Caco-2 (cell line): ENCODE measurements around the gene B3GNT9. TPM values are rescaled to one million over a fixed set of nuclear protein-coding genes. Genes with fewer than 3 reads are reported as not detected.
A peak's percentile ranks its signal among the peaks of the same experiment; 100 is the strongest.

Source experiments
- BruUV-seq: library from RNA; stranded (reverse); fragments of 400-500 nt; replicated peaks from 2 replicates; lab custom pipeline; 2021; lab: Mats Ljungman, UMichigan
- CTCF ChIA-PET: fragments of 300-600 bp; sonication (Branson Sonifier 250); formaldehyde crosslinking; loops from one replicate; lab custom pipeline; 2022; ENCODE audit warnings: antibody characterized with exemption; lab: Charles Lee
- POLR2A ChIA-PET: fragments of 300-600 bp; sonication (Branson Sonifier 250); formaldehyde crosslinking; loops from one replicate; lab custom pipeline; 2022; ENCODE audit warnings: antibody characterized with exemption; lab: Charles Lee
- DNase-seq, 2 experiments: peaks; one replicate each; pipeline versions ENCODE4 v3.0.0 to v3.0.0-alpha.2; 2020 to 2022
- H3K27me3 ChIP-seq: replicated peaks from 2 replicates; pipeline ENCODE4 v1.6.0; 2011; ENCODE audit warnings: low read length; ENCODE audit not compliant: control insufficient read depth, insufficient read depth
- H3K36me3 ChIP-seq: 2 replicates; pipeline ENCODE4 v1.5.1; 2011; ENCODE audit warnings: low read length; ENCODE audit not compliant: control insufficient read depth, insufficient read depth
- H3K4me1 ChIP-seq: fragments of 250-450 bp; sonication (Bioruptor Pico); 2 replicates; pipeline ENCODE4 v1.5.1; 2020; ENCODE audit warnings: mild to moderate bottlenecking
- H3K4me3 ChIP-seq: 2 replicates; pipeline ENCODE4 v1.5.1; 2011; ENCODE audit warnings: low read depth, mild to moderate bottlenecking, control low read depth, low read length
- H3K9me3 ChIP-seq: fragments of 250-450 bp; sonication (Bioruptor Pico); 2 replicates; pipeline ENCODE4 v1.5.1; 2020; ENCODE audit warnings: mild to moderate bottlenecking, moderate library complexity
- H3K27ac Mint-ChIP-seq: one replicate; pipeline ENCODE4 v1.8.0; 2022; ENCODE audit warnings: mixed read lengths; ENCODE audit not compliant: unreplicated experiment
- H3K27me3 Mint-ChIP-seq: one replicate; pipeline ENCODE4 v1.8.0; 2022; ENCODE audit warnings: mixed read lengths; ENCODE audit not compliant: insufficient read depth, unreplicated experiment
- H3K36me3 Mint-ChIP-seq: one replicate; pipeline ENCODE4 v1.8.0; 2022; ENCODE audit warnings: mild to moderate bottlenecking, mixed read lengths; ENCODE audit not compliant: insufficient read depth, unreplicated experiment
- H3K4me1 Mint-ChIP-seq: one replicate; pipeline ENCODE4 v1.8.0; 2022; ENCODE audit warnings: low read depth, mixed read lengths; ENCODE audit not compliant: unreplicated experiment
- H3K4me3 Mint-ChIP-seq: one replicate; pipeline ENCODE4 v1.8.0; 2022; ENCODE audit warnings: mild to moderate bottlenecking, moderate library complexity, mixed read lengths; ENCODE audit not compliant: unreplicated experiment
- H3K9me3 Mint-ChIP-seq: one replicate; pipeline ENCODE4 v1.8.0; 2022; ENCODE audit warnings: mixed read lengths; ENCODE audit not compliant: unreplicated experiment
- intact Hi-C: fragments of 100-400 bp; cut with micrococcal nuclease; formaldehyde crosslinking; loops from one replicate; pipeline ENCODE4 v1.10.0; 2022; ENCODE audit not compliant: unreplicated experiment
- total RNA-seq: library from RNA; stranded (reverse); gene quantifications from 2 replicates; pipeline ENCODE4 v1.2.3, GENCODE V29; 2022
- TF ChIP-seq, protein P1 (sequence below), 2 experiments: fragments of 200-600 bp in 1 of 2; IDR thresholded peaks; 1 replicate in 1 of 2; 2 replicates in 1 of 2; pipeline versions ENCODE4 v1.5.1 to v1.8.0; 2011 to 2022; ENCODE audit warnings: antibody characterized with exemption in 1 of 2, control low read depth in 1 of 2, inconsistent platforms in 1 of 2, low read depth in 1 of 2, low read length in 1 of 2, mild to moderate bottlenecking in 1 of 2, moderate library complexity in 1 of 2; ENCODE audit not compliant: insufficient read depth in 1 of 2, severe bottlenecking in 1 of 2, unreplicated experiment in 1 of 2

The B3GNT9 gene
- total RNA-seq, 1 experiment from 2014 or later = 11.6 TPM

GRCh38 chr16:67104061-67104460 is 46.7 kb downstream of the B3GNT9 start:
- Mint-ChIP-seq H3K36me3 (peaks cover 47% of the 10 kb centered on the region), H3K27me3 (no peaks in the 10 kb centered on the region), H3K4me1 (peaks cover 6% of the 10 kb centered on the region), H3K9me3 (no peaks in the 10 kb centered on the region), H3K27ac (peak overlapping the region; percentile 15), H3K4me3 (no peak overlapping the region)
- no peak overlapping the region for H3K4me3 ChIP-seq
- DNase-seq = peak; percentile 59 to 62
- ChIA-PET CTCF (interaction anchor here (0.5 to 4.1 kb wide), 8 partner anchors 12 to 129 kb away, joined by 3 to 28 read pairs (median 4); partner anchors contain the start of genes FBXL8, NOL3 and TRADD), POLR2A (no interaction called here)
- intact Hi-C loops = loop anchor here (5.0 kb wide), 1 partner anchor 37 kb away; no protein-coding TSS in a partner anchor
- no peaks in the 10 kb centered on the region for H3K36me3 ChIP-seq
- BruUV-seq = no TSS peak
- no peaks in the 10 kb centered on the region for H3K9me3 ChIP-seq
- H3K4me1 ChIP-seq = peaks cover 7% of the 10 kb centered on the region
- H3K27me3 ChIP-seq = no peaks in the 10 kb centered on the region
- TF ChIP-seq, protein P1, sequence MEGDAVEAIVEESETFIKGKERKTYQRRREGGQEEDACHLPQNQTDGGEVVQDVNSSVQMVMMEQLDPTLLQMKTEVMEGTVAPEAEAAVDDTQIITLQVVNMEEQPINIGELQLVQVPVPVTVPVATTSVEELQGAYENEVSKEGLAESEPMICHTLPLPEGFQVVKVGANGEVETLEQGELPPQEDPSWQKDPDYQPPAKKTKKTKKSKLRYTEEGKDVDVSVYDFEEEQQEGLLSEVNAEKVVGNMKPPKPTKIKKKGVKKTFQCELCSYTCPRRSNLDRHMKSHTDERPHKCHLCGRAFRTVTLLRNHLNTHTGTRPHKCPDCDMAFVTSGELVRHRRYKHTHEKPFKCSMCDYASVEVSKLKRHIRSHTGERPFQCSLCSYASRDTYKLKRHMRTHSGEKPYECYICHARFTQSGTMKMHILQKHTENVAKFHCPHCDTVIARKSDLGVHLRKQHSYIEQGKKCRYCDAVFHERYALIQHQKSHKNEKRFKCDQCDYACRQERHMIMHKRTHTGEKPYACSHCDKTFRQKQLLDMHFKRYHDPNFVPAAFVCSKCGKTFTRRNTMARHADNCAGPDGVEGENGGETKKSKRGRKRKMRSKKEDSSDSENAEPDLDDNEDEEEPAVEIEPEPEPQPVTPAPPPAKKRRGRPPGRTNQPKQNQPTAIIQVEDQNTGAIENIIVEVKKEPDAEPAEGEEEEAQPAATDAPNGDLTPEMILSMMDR (IDR thresholded peaks at IDR 0.05; ENCODE audit: insufficient read depth in 1 of 2, low read depth in 1 of 2, low read length in 1 of 2, severe bottlenecking in 1 of 2, unreplicated experiment in 1 of 2) = peak; percentile 49 to 56

GRCh38 chr16:67101311-67102082 is 49.3 kb downstream of the B3GNT9 start:
- no peaks in the 10 kb centered on the region for H3K27me3 ChIP-seq
- H3K9me3 ChIP-seq = no peaks in the 10 kb centered on the region
- ChIA-PET POLR2A (interaction anchor here (0.6 kb wide), 1 partner anchor 78 kb away, joined by 3 read pairs; no protein-coding TSS in a partner anchor), CTCF (interaction anchor here (0.6 to 4.1 kb wide), 2 partner anchors 83 to 123 kb away, joined by 3 to 28 read pairs; no protein-coding TSS in a partner anchor)
- Mint-ChIP-seq H3K27me3 (no peaks in the 10 kb centered on the region), H3K27ac (no peak overlapping the region), H3K36me3 (peaks cover 51% of the 10 kb centered on the region), H3K9me3 (no peaks in the 10 kb centered on the region), H3K4me1 (no peaks in the 10 kb centered on the region), H3K4me3 (no peak overlapping the region)
- no peak for DNase-seq
- TF ChIP-seq, protein P1 (IDR thresholded peaks at IDR 0.05; ENCODE audit: insufficient read depth in 1 of 2, low read depth in 1 of 2, low read length in 1 of 2, severe bottlenecking in 1 of 2, unreplicated experiment in 1 of 2) = no peak
- no peaks in the 10 kb centered on the region for H3K4me1 ChIP-seq
- H3K4me3 ChIP-seq = no peak overlapping the region
- intact Hi-C loops = loop anchor here (1.0 to 5.0 kb wide), 3 partner anchors 34 to 124 kb away; no protein-coding TSS in a partner anchor
- no TSS peak for BruUV-seq
- no peaks in the 10 kb centered on the region for H3K36me3 ChIP-seq

DNA sequence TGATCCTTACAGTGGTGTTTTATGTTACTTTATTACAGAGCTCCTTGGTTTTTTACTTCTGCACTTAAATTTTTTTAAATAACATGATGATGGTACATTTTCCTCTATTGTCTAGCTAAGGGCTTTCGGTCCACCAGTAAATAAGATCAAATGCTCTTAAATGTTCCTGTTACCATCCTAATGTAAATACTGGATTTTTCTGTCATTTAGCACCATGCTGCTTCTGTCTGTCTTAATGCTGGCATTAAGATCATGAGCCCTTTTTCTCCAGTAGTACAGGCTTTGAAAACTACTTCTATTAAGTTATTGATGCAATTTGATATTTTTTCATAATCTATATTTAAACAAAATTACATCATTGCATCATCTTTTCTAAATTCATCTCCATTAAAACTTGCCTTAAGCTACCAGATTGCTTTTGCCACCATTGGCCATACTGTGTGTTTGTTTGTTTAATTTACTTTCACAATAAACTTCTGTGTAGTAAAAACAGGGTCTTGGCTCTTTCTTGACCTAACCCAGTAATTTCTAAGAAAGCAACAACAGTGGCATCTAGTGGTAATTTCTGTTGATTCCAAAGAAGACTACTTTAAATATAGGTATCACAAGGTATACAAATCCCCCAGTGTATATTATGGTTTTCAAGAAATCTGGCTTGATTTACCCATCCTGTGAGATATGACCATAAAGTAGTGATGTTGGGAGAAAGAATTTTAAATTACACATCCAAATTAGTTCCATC is 50.1 kb downstream of the B3GNT9 start:
- H3K27me3 ChIP-seq = no peaks in the 10 kb centered on the region
- Mint-ChIP-seq H3K9me3 (no peaks in the 10 kb centered on the region), H3K36me3 (peaks cover 43% of the 10 kb centered on the region), H3K27me3 (no peaks in the 10 kb centered on the region), H3K4me1 (no peaks in the 10 kb centered on the region), H3K27ac (no peak overlapping the region), H3K4me3 (no peak overlapping the region)
- DNase-seq = peak in 1 of 2 experiments; percentile 23
- TF ChIP-seq, protein P1 (IDR thresholded peaks at IDR 0.05; ENCODE audit: insufficient read depth in 1 of 2, low read depth in 1 of 2, low read length in 1 of 2, severe bottlenecking in 1 of 2, unreplicated experiment in 1 of 2) = peak in 1 of 2 experiments; percentile 37
- H3K4me1 ChIP-seq = no peaks in the 10 kb centered on the region
- POLR2A ChIA-PET = no interaction called here
- H3K9me3 ChIP-seq = no peaks in the 10 kb centered on the region
- no peaks in the 10 kb centered on the region for H3K36me3 ChIP-seq
- no peak overlapping the region for H3K4me3 ChIP-seq
- BruUV-seq = no TSS peak
- intact Hi-C loops = loop anchor here (1.0 to 5.0 kb wide), 3 partner anchors 33 to 123 kb away; no protein-coding TSS in a partner anchor
- CTCF ChIA-PET = interaction anchor here (1.6 to 4.1 kb wide), 2 partner anchors 83 kb away, joined by 9 to 28 read pairs; no protein-coding TSS in a partner anchor
